IPS-18a (cell line): ENCODE data around the gene CELSR1.
"Not testable (repeated sequence)": the region's sequence is repeated elsewhere in the genome, so short reads cannot be mapped to it uniquely, and the experiment has no call there.

ENCODE experiments used
- H3K27ac ChIP-seq: one replicate; pipeline ENCODE4 v1.5.1; 2013; ENCODE audit warnings: low read length
- H3K27me3 ChIP-seq: one replicate; pipeline ENCODE4 v1.6.1; 2013; ENCODE audit warnings: mild to moderate bottlenecking, low read length; ENCODE audit not compliant: control insufficient read depth, insufficient read depth
- H3K36me3 ChIP-seq: one replicate; pipeline ENCODE4 v1.6.1; 2013; ENCODE audit warnings: low read depth, low read length; ENCODE audit not compliant: control insufficient read depth
- H3K4me1 ChIP-seq: one replicate; pipeline ENCODE4 v1.6.1; 2013; ENCODE audit warnings: low read depth, low read length; ENCODE audit not compliant: control insufficient read depth
- H3K4me3 ChIP-seq: one replicate; pipeline ENCODE4 v1.5.1; 2013; ENCODE audit warnings: low read length
- H3K9ac ChIP-seq: one replicate; pipeline ENCODE4 v1.6.1; 2013; ENCODE audit warnings: mild to moderate bottlenecking, low read length, moderate library complexity
- H3K9me3 ChIP-seq: one replicate; pipeline ENCODE4 v1.6.1; 2013; ENCODE audit warnings: low read depth, low read length; ENCODE audit not compliant: control insufficient read depth

Gene CELSR1

DNA sequence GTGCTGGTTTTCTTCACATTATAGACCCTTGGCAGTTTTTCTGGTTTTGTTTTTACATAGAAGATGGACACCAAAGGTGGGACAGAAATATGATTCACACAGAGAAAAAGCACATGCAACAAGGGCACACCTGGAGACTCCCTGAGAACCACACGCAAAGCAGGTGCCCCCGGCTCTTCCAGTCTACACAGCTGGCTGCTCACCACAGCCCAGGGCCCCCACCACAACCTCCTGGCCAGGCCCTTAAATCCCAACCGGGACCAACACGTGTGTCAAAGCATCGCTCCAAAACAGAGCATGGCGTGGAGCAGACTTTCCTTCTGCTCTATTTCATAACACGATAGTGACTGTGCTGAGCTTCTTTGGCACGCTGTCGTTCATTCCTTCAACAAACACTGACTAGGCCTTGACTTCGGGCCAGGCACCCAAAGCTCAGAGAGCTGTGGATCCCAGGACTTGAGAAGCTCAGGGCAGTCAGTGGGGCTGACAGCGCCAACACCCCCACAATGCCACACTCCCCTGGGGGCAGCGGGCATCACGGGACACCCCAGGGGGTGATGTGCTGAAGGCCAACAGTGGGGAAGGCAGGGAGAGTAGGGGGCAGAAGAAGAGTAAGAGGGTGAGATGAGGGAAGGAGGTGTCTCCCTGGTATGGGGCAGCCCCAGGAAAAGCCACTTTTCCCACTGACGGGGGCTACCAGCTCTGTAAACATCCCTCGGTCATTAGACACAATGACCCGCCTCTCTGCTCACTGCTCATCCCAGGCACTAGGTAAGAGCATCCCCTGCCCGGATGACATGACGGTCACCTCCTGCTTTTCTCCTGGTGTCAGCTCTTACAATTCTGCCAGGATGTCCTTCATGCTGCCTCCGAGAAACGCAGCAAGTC lies 26.0 kb downstream of the CELSR1 start:
- no peaks in the 10 kb centered on the region for H3K36me3 ChIP-seq
- H3K4me1 ChIP-seq = peaks cover 26% of the 10 kb centered on the region
- no peak overlapping the region for H3K9ac ChIP-seq
- H3K4me3 ChIP-seq = no peak overlapping the region
- no peak overlapping the region for H3K27ac ChIP-seq
- no peaks in the 10 kb centered on the region for H3K27me3 ChIP-seq
- no peaks in the 10 kb centered on the region for H3K9me3 ChIP-seq

DNA sequence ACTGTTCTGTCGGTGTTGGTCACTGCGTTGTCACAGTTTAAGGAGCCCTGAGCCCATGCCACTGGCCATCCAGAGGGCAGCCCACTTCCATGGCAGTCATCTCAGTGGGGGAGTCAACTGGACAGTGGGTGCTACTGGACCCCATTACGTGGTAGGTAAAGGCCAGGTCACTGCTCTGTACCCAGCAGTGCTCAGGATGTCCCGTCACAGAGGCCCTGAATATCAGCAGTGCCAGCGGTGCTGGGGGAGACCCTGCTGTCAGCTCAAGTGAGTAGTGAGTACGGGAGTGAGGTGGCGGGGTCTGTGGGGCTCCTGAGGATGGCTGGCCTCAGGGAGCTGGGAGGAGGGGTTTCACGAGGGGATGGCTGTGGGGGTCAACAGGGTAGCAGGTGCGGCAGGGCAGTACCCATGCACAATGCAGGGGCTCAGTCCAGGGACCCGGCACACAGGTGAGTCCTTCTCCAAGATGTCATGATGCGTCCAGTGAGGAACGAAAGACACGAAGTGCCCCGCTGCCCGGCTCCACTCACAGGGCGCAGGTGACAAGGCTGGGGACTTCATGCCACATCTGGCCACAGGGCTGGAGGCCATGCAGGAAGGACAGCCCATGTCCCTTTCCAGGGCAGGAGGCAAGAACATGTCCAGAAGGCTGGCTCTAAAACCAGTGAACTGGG lies 27.9 kb downstream of the CELSR1 start:
- H3K27ac ChIP-seq = no peak overlapping the region
- no peak overlapping the region for H3K4me3 ChIP-seq
- H3K27me3 ChIP-seq = no peaks in the 10 kb centered on the region
- H3K4me1 ChIP-seq = peaks cover 18% of the 10 kb centered on the region
- peak overlapping the region; percentile 52 for H3K9ac ChIP-seq
- no peaks in the 10 kb centered on the region for H3K36me3 ChIP-seq
- no peaks in the 10 kb centered on the region for H3K9me3 ChIP-seq

DNA sequence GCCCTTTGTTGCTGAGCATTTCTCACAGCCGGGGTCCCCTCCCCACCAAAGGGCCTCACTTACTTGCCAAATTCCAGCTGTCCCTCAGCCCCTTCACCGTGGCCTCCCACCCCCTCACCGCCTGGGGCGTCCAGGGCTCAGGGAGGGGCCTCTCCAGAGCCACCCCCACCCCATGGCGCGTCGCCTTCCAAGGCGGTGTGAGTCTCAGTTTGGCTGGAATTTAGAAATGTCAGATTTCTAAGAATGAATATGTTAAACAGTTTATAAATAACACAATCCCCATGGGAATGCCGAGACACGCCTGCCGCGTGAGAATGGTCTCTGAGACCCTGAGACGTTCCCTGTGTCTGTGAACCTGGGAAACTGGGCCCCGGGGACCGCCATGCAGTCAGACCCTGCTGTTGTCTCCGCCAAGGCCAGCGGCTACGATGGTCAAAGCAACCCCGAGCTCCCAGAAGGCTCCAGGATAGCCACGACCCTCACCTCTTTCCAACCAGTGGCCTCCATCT lies 28.9 kb downstream of the CELSR1 start:
- Histone ChIP-seq H3K4me1 (peaks cover 15% of the 10 kb centered on the region), H3K27me3 (no peaks in the 10 kb centered on the region)

DNA sequence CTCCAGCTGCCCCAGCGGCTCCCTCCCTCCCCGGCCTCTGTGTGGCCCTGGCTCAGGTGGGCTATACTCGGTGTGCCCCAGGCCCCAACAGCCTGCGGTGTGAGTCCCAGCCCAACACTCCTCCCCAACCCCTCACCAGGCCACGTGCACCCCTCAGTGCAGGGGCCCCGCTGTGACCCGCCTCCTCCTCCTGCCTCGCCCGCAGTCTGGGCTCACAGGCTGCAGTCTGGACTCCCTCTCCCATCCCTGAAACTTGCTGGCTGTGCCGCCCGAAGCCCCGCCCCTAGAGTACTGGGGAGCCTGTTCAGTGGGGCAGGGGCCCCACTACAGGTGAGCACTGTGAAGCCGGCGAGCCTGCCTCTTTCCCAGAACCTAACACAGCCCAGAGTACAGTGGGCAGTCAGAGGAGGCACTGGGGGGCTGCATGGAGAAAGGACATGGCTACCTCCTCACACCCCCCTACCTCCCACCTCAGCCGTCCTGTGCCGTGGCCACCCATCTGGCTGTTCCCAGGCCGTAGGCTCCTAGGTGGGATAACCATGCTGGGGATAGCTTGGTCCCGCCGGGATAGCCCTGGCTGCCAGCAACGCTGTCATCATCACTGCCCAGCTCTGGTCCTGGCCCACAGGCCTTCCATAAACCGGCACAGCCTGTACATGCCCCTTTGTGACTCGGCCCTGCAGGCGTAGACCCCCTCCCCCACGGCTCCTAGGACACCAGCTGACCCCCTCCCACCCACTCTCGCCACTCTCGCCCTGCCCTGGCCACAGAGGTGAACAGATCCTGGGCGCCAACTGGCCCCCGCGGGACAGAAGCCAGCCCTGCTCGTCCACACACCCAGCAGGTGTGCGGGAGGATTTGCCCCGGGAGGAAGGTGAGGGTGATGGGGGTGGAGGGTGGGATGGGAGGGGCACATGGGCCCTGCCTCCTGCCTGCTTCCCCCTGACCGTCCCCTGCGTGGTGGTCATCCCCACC lies 29.7 kb downstream of the CELSR1 start:
- Histone ChIP-seq H3K36me3 (no peaks in the 10 kb centered on the region), H3K9ac (no peak overlapping the region), H3K9me3 (no peaks in the 10 kb centered on the region), H3K4me3 (no peak overlapping the region), H3K27me3 (no peaks in the 10 kb centered on the region), H3K4me1 (peaks cover 15% of the 10 kb centered on the region), H3K27ac (no peak overlapping the region)

More for the DNA sequence above, 28.9 kb downstream of the CELSR1 start:
- Histone ChIP-seq H3K36me3 (no peaks in the 10 kb centered on the region), H3K27ac (no peak overlapping the region), H3K4me3 (no peak overlapping the region), H3K9me3 (no peaks in the 10 kb centered on the region), H3K9ac (no peak overlapping the region)

DNA sequence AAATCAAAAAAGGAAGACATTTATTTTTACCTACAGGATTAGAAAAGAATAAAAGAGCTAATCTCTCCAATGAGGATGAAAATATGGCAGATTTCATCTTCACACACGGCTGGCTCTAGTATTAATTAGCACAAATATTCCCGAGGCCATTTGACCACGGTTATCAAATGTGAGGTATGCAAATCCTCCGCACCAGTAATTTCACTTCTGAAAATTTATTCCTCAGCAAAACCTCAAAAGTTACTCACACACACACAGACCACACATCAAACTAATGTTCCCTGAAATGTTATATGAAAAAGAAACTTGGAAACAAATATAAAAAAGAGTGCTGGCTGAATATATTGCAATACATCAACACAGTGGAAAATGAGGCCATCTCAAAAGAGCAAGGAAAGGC lies 32.8 kb downstream of the CELSR1 start:
- Histone ChIP-seq H3K9ac (no peak overlapping the region), H3K36me3 (no peaks in the 10 kb centered on the region), H3K9me3 (no peaks in the 10 kb centered on the region), H3K27ac (no peak overlapping the region), H3K4me3 (no peak overlapping the region), H3K27me3 (no peaks in the 10 kb centered on the region), H3K4me1 (peaks cover 20% of the 10 kb centered on the region)

DNA sequence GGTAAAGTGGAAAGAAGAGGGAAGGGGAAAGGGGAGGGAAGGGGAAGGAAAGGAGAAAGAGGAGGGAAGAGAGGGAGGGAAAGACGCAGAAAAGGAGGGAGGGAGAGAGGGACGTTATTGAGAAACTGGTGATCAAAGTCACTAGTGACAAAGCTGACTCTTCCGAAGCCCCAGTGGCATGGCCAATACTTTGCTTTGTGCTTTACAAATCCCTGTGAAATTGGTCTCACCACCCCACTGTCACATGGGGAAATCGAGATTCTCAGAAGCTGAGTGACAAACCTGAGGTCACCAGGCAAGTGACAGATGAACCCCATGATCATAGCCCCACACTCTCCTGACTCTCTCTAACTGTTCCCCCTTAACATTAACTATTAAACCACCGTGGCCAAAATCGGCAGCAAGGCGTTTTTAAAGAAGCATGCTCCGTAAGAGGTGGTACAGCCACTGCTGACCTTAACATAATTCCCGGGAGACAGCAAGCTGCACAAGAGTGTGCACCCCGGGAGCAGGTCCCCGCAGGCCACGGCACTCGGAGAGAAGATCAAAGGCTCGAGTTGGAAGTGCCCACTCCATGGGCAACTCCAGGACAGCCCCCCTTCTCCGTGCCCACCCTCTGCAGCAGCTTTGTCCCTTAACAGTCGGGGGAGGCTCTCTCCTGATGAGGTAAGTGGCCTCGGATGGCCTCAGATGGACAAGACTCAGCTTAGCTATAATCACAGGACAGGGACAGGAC lies 34.8 kb downstream of the CELSR1 start:
- H3K27me3 ChIP-seq = no peaks in the 10 kb centered on the region
- H3K9me3 ChIP-seq = no peaks in the 10 kb centered on the region
- H3K4me1 ChIP-seq = peaks cover 21% of the 10 kb centered on the region
- no peak overlapping the region for H3K27ac ChIP-seq
- H3K9ac ChIP-seq = no peak overlapping the region
- H3K36me3 ChIP-seq = no peaks in the 10 kb centered on the region
- no peak overlapping the region for H3K4me3 ChIP-seq

DNA sequence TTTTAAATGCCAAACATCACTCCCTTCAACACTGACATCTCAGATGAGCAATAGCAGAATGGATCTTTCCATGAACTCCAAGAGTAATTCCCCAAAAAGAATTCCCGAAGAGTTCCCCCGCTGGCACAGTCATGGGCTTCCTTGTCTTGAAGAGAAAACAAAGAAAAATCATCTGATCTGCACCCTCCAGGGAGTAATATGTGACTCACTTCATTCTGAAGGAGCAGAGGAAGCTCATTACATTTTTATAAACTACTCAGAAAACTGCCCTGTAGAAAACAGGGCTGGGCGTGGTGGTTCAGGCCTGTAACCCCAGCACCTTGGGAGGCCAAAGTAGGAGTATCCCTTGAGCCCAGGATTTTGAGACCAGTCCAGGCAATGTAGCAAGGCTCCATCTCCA lies 35.7 kb downstream of the CELSR1 start:
- no peak overlapping the region for H3K27ac ChIP-seq
- H3K27me3 ChIP-seq = no peaks in the 10 kb centered on the region
- no peaks in the 10 kb centered on the region for H3K9me3 ChIP-seq
- H3K4me3 ChIP-seq = no peak overlapping the region
- no peak overlapping the region for H3K9ac ChIP-seq
- no peaks in the 10 kb centered on the region for H3K36me3 ChIP-seq
- H3K4me1 ChIP-seq = peaks cover 21% of the 10 kb centered on the region

DNA sequence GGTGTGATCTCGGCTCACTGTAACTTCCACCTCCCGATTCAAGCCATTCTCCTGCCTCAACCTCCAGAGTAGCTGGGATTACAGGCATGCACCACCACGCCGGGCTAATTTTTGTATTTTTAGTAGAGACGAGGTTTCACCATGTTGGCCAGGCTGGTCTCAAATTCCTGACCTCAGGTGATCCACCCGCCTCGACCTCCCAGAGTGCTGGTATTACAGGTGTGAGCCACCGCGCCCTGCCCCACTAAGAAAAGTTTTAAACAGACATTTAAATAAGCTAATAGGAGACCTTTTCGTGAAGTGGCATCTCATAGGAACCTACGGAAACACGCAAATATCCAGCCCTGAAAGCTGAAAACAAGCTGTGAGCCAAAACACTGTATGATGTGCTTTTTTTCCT lies 36.2 kb downstream of the CELSR1 start:
- not testable (repeated sequence) for H3K4me3 ChIP-seq, H3K27ac ChIP-seq, H3K9ac ChIP-seq, H3K27me3 ChIP-seq, H3K36me3 ChIP-seq, H3K9me3 ChIP-seq
- peaks cover 21% of the 10 kb centered on the region for H3K4me1 ChIP-seq

DNA sequence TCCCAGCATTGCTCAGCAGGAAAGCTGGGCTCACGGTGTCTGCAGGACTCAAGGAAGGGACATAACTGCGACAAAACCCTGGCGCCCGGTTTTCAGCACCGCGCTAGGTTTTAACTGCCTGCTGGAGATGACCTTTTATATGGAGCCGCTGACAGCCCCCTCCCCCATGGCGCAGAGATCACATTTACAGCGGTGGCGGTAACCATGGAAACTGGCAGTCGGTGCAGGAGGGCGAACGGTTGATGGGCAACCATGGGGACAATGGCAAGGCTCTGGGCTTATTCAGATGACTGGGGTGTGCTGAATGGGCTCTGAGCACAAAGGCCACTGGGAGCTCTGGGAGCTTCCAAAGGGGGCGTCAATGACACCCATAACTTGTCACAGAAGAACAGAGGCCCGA lies 37.2 kb downstream of the CELSR1 start:
- Histone ChIP-seq H3K27ac (peak overlapping the region; percentile 62), H3K27me3 (no peaks in the 10 kb centered on the region), H3K4me1 (peaks cover 21% of the 10 kb centered on the region), H3K4me3 (peak overlapping the region; percentile 27), H3K9me3 (no peaks in the 10 kb centered on the region), H3K36me3 (no peaks in the 10 kb centered on the region), H3K9ac (peak overlapping the region; percentile 59)

DNA sequence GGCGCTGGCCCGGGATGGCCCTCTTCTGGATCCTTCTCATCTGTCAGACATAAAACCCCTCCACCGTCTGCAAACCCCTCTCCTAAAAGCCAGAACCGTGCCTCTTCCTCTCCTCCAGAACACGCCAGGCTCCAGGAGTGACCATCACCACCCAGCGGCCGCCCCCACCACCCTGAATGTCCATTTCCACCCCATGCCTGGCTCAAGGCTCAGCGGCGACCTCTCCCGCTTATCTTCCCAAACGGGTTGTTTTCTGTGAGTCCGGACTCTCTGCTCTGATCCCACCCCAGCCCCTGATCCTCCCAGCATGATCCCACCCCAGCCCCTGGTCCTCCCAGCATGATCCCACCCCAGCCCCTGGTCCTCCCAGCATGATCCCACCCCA lies 37.6 kb downstream of the CELSR1 start:
- peaks cover 21% of the 10 kb centered on the region for H3K4me1 ChIP-seq
- H3K4me3 ChIP-seq = peak overlapping the region; percentile 27
- no peak overlapping the region for H3K9ac ChIP-seq
- no peaks in the 10 kb centered on the region for H3K27me3 ChIP-seq
- H3K9me3 ChIP-seq = no peaks in the 10 kb centered on the region
- no peaks in the 10 kb centered on the region for H3K36me3 ChIP-seq
- no peak overlapping the region for H3K27ac ChIP-seq
